Retinal pigment epithelial cell (primary cell): ENCODE data around the gene CTNNA2.

Experiments
- DNase-seq: peaks from one replicate; pipeline ENCODE4 v3.0.0-alpha.2; 2010; ENCODE audit warnings: low read depth
- H3K4me3 ChIP-seq: 2 replicates; pipeline ENCODE4 v1.5.1; 2011; ENCODE audit warnings: mild to moderate bottlenecking, low read length, control low read depth, moderate library complexity
- CTCF ChIP-seq: conservative IDR thresholded peaks from 2 replicates; pipeline ENCODE4 v1.5.1; 2011; ENCODE audit warnings: low read depth, low read length, control low read depth, inconsistent platforms

Gene CTNNA2

GRCh38 chr2:79964966-79965365 lies 452.1 kb downstream of the CTNNA2 start:
- DNase-seq = no peak
- no peak for TF ChIP-seq CTCF
- no peak overlapping the region for H3K4me3 ChIP-seq

- H3K4me3 ChIP-seq = no peak overlapping the region
- no peak for TF ChIP-seq CTCF
- no peak for DNase-seq
Observed at GRCh38 chr2:79966369-79966768, 453.5 kb downstream of the CTNNA2 start.

- H3K4me3 ChIP-seq = no peak overlapping the region
- DNase-seq = no peak
- no peak for TF ChIP-seq CTCF
Observed at GRCh38 chr2:79966882-79967281, 454.0 kb downstream of the CTNNA2 start.

GRCh38 chr2:79971807-79972206 lies 459.0 kb downstream of the CTNNA2 start:
- no peak for TF ChIP-seq CTCF
- no peak for DNase-seq
- H3K4me3 ChIP-seq = no peak overlapping the region

- no peak overlapping the region for H3K4me3 ChIP-seq
- no peak for DNase-seq
- no peak for TF ChIP-seq CTCF
Observed at GRCh38 chr2:79972661-79973060, 459.8 kb downstream of the CTNNA2 start.

GRCh38 chr2:79975791-79976565 lies 463.1 kb downstream of the CTNNA2 start:
- no peak for DNase-seq
- no peak overlapping the region for H3K4me3 ChIP-seq
- TF ChIP-seq CTCF = no peak

- TF ChIP-seq CTCF = no peak
- DNase-seq = no peak
- no peak overlapping the region for H3K4me3 ChIP-seq
Observed at GRCh38 chr2:79977792-79978191, 464.9 kb downstream of the CTNNA2 start.
